ENCODE data around the gene NKAIN2.

Gene NKAIN2

DNA sequence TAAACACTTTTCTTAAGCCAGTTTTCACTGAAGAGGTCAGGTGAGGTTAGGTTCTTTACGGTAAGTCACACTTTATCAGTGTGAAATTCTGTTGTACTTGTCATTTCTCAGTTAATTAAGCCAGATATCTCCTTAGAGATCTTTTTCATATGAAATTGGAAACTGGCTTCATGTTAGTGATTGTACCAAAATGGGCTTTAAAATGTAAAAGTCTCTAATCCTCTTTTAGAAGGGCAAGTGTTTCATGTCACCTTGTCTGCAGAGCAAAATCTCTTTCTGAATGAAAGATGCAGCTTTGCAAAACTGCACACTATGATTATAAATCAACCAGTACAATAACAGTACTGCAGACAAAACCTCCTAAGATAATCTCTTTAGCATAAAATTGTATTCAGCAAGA lies 949.3 kb downstream of the NKAIN2 start:
- H3K4me3 ChIP-seq (ENCODE audit: low read depth, low read length), result no peak overlapping the region
- H3K36me3 ChIP-seq (replicated peaks), result no peaks in the 10 kb centered on the region
- DNase-seq, result no peak
- in situ Hi-C loops (cut with HindIII; ENCODE audit: low pct_ligation_motif_present, low sequenced_read_pairs), result no loop called here
- H3K27me3 ChIP-seq (replicated peaks), result no peaks in the 10 kb centered on the region
- H3K27ac ChIP-seq, result no peak overlapping the region
- TF ChIP-seq, protein P1, sequence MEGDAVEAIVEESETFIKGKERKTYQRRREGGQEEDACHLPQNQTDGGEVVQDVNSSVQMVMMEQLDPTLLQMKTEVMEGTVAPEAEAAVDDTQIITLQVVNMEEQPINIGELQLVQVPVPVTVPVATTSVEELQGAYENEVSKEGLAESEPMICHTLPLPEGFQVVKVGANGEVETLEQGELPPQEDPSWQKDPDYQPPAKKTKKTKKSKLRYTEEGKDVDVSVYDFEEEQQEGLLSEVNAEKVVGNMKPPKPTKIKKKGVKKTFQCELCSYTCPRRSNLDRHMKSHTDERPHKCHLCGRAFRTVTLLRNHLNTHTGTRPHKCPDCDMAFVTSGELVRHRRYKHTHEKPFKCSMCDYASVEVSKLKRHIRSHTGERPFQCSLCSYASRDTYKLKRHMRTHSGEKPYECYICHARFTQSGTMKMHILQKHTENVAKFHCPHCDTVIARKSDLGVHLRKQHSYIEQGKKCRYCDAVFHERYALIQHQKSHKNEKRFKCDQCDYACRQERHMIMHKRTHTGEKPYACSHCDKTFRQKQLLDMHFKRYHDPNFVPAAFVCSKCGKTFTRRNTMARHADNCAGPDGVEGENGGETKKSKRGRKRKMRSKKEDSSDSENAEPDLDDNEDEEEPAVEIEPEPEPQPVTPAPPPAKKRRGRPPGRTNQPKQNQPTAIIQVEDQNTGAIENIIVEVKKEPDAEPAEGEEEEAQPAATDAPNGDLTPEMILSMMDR (IDR thresholded peaks at IDR 0.05; ENCODE audit: low read depth, low read length, missing control alignments), result no peak

- in situ Hi-C loops (cut with HindIII; ENCODE audit: low pct_ligation_motif_present, low sequenced_read_pairs), result no loop called here
- Histone ChIP-seq H3K4me3 (ENCODE audit: low read depth, low read length) (no peak overlapping the region), H3K36me3 (replicated peaks) (no peaks in the 10 kb centered on the region), H3K27ac (no peak overlapping the region), H3K27me3 (replicated peaks) (no peaks in the 10 kb centered on the region)
- TF ChIP-seq, protein P1 (IDR thresholded peaks at IDR 0.05; ENCODE audit: low read depth, low read length, missing control alignments), result no peak
- DNase-seq, result no peak
Observed at GRCh38 chr6:124753562-124754105, 950.0 kb downstream of the NKAIN2 start.

DNA sequence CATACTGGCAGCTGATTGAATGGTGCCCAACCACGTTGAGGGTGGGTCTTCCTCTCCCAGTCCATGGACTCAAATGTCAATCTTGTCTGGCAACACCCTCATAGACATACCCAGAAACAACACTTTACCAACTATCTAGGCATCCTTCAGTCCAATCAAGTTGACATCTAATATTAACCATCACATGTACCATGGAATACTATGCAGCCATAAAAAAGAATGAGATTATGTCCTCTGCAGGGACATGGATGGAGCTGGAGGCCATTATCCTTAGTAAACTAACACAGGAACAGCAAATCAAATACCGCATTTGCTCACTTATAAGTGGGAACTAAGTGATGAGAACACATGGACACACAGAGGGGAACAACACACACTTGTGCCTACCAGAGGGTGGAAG lies 951.7 kb downstream of the NKAIN2 start:
- H3K27ac ChIP-seq, result no peak overlapping the region
- no peaks in the 10 kb centered on the region for H3K27me3 ChIP-seq (replicated peaks)
- in situ Hi-C loops (cut with HindIII; ENCODE audit: low pct_ligation_motif_present, low sequenced_read_pairs), result no loop called here
- H3K36me3 ChIP-seq (replicated peaks), result no peaks in the 10 kb centered on the region
- TF ChIP-seq, protein P1 (IDR thresholded peaks at IDR 0.05; ENCODE audit: low read depth, low read length, missing control alignments), result no peak
- no peak overlapping the region for H3K4me3 ChIP-seq (ENCODE audit: low read depth, low read length)
- no peak for DNase-seq

GRCh38 chr6:124757560-124757959 lies 953.9 kb downstream of the NKAIN2 start:
- in situ Hi-C loops (cut with HindIII; ENCODE audit: low pct_ligation_motif_present, low sequenced_read_pairs), result no loop called here
- TF ChIP-seq, protein P1 (IDR thresholded peaks at IDR 0.05; ENCODE audit: low read depth, low read length, missing control alignments), result no peak
- H3K4me3 ChIP-seq (ENCODE audit: low read depth, low read length), result no peak overlapping the region
- no peak for DNase-seq
- H3K36me3 ChIP-seq (replicated peaks), result no peaks in the 10 kb centered on the region
- H3K27me3 ChIP-seq (replicated peaks), result no peaks in the 10 kb centered on the region
- no peak overlapping the region for H3K27ac ChIP-seq

DNA sequence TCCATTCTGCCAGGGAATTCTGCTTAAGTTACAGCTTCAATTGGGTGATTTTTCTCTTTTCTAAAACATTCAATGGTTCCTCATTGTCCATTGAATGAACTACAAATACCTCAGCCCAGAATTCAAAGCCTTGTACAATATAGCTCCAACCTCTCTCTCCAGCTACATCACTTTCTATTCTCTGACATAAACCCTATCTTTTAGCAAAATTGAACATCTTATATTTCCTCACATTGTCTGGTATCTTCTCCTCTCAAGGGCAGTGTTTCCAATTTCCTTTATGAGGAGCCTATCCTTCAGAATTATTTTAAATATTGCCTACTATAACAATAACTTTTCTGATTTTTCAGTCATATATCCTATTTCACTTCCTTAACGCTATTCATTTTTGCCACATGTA lies 955.0 kb downstream of the NKAIN2 start:
- H3K36me3 ChIP-seq (replicated peaks), result no peaks in the 10 kb centered on the region
- no peak overlapping the region for H3K4me3 ChIP-seq (ENCODE audit: low read depth, low read length)
- TF ChIP-seq, protein P1 (IDR thresholded peaks at IDR 0.05; ENCODE audit: low read depth, low read length, missing control alignments), result no peak
- in situ Hi-C loops (cut with HindIII; ENCODE audit: low pct_ligation_motif_present, low sequenced_read_pairs), result no loop called here
- no peak for DNase-seq
- H3K27me3 ChIP-seq (replicated peaks), result no peaks in the 10 kb centered on the region
- no peak overlapping the region for H3K27ac ChIP-seq

DNA sequence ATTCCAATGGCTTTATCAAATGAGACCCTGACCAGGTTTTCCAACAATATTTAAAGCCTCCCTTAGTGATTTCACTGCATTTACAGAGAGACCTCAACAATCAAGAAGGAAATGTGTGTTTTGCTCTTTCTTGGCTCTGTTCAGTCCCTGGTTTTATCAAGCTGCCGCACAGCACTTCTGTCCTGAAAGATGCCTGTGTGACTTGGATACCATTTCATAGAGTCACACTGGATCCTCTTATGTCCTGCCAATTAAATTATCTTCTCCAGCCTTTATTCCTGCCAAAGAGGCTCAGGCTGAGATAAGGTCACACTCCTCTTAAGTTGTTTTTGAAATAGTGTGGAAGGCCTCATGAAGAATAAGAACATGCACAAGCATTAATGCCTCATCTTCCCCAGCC lies 961.6 kb downstream of the NKAIN2 start:
- no peak for DNase-seq
- in situ Hi-C loops (cut with HindIII; ENCODE audit: low pct_ligation_motif_present, low sequenced_read_pairs), result no loop called here
- no peaks in the 10 kb centered on the region for H3K27me3 ChIP-seq (replicated peaks)
- H3K36me3 ChIP-seq (replicated peaks), result no peaks in the 10 kb centered on the region
- H3K27ac ChIP-seq, result no peak overlapping the region
- no peak overlapping the region for H3K4me3 ChIP-seq (ENCODE audit: low read depth, low read length)
- TF ChIP-seq, protein P1 (IDR thresholded peaks at IDR 0.05; ENCODE audit: low read depth, low read length, missing control alignments), result no peak

Measured in brain microvascular endothelial cell (primary cell).